K562 (cell line): ENCODE measurements around the gene CACNA1S. TPM values are rescaled to one million over a fixed set of nuclear protein-coding genes. Genes with fewer than 3 reads are reported as not detected.

Experiments used
- CBFB ChIP-seq: sonication (generic); formaldehyde crosslinking; IDR thresholded peaks from 2 replicates; pipeline ENCODE4 v1.4.0; 2020; ENCODE audit warnings: mild to moderate bottlenecking, missing genetic modification reagents
- DLX4 ChIP-seq: fragments of 250-450 bp; sonication (Bioruptor Pico); IDR thresholded peaks from 2 replicates; pipeline ENCODE4 v1.6.1; 2021; ENCODE audit warnings: mild to moderate bottlenecking
- DPF2 ChIP-seq: fragments of 450-650 bp; IDR thresholded peaks from 2 replicates; pipeline ENCODE4 v1.6.1; 2016
- KDM1A ChIP-seq, 2 experiments: fragments of 450-650 bp; IDR thresholded peaks; 2 replicates each; pipeline ENCODE4 v1.6.1; 2016; ENCODE audit warnings: mild to moderate bottlenecking in 2 of 2
- MXI1 ChIP-seq: IDR thresholded peaks from 2 replicates; pipeline ENCODE4 v1.6.1; 2011; ENCODE audit warnings: low read depth, mild to moderate bottlenecking, improper control_type of control experiment, low read length
- MYBL2 ChIP-seq, 2 experiments: fragments of 450-650 bp in 1 of 2; sonication (generic) in 1 of 2; formaldehyde crosslinking in 1 of 2; IDR thresholded peaks; 2 replicates each; pipeline versions ENCODE4 v1.6.1 to v1.8.1; 2017 to 2022; ENCODE audit warnings: borderline replicate concordance in 1 of 2, inconsistent platforms in 1 of 2, low read depth in 1 of 2, mild to moderate bottlenecking in 1 of 2, missing genetic modification reagents in 1 of 2, moderate library complexity in 1 of 2
- PYGO2 ChIP-seq: fragments of 450-650 bp; IDR thresholded peaks from 2 replicates; pipeline ENCODE4 v1.6.1; 2016; ENCODE audit warnings: mild to moderate bottlenecking, missing genetic modification characterization, moderate library complexity, missing compliant biosample characterization
- RFX1 ChIP-seq: fragments of 450-650 bp; IDR thresholded peaks from 2 replicates; pipeline ENCODE4 v1.6.1; 2016; ENCODE audit warnings: mild to moderate bottlenecking, moderate library complexity
- SMARCA5 ChIP-seq: fragments of 450-650 bp; IDR thresholded peaks from 2 replicates; pipeline ENCODE4 v1.6.1; 2016
- SP1 ChIP-seq: sonication (generic); formaldehyde crosslinking; IDR thresholded peaks from 2 replicates; pipeline ENCODE4 v1.8.1; 2022; ENCODE audit warnings: mild to moderate bottlenecking, missing genetic modification reagents
- SRF ChIP-seq, 2 experiments: fragments of 250-450, 450-650 bp in 1 of 2; sonication (Bioruptor Pico) in 1 of 2; sonication (generic) in 1 of 2; formaldehyde crosslinking; IDR thresholded peaks; 2 replicates each; pipeline versions ENCODE4 v1.5.0 to v1.5.1; 2020 to 2022; ENCODE audit warnings: mild to moderate bottlenecking in 1 of 2, missing genetic modification reagents in 1 of 2
- ZNF584 ChIP-seq: fragments of 200-800 bp; sonication (Bioruptor generic); IDR thresholded peaks from 2 replicates; pipeline ENCODE4 v1.6.1; 2016; ENCODE audit warnings: low read depth, mild to moderate bottlenecking, missing genetic modification characterization, missing compliant biosample characterization
- polyA plus RNA-seq, 8 experiments: library from polyadenylated mRNA; depleted of rRNA in 4 of 8; stranded (reverse) in 5 of 8; unstranded in 3 of 8; fragments of >200 nt; fragmentation: Nextera tagmentation in 2 of 8; fragmentation: Illumina TruSeq in 1 of 8; extraction: Ambion mirVana in 2 of 8; extraction: Trizol in 1 of 8; gene quantifications; 2 replicates each; pipeline versions ENCODE4 v1.2.1 to v1.2.3, GENCODE V29; 2011 to 2014; ENCODE audit warnings: inconsistent platforms in 1 of 8, missing spikeins in 1 of 8
- total RNA-seq, 7 experiments: library from RNA; depleted of rRNA in 6 of 7; stranded (reverse); fragments of >200 nt in 6 of 7; fragmentation: Illumina TruSeq in 2 of 7; extraction: Trizol in 2 of 7; gene quantifications; 2 replicates each; pipeline versions ENCODE4 v1.2.1 to v1.2.3, GENCODE V29; 2011 to 2021; ENCODE audit warnings: low replicate concordance in 1 of 7
- TF ChIP-seq, protein P1 (sequence below), 2 experiments: IDR thresholded peaks; 2 replicates each; pipeline ENCODE4 v1.6.1; 2011; ENCODE audit warnings: borderline replicate concordance in 1 of 2, control low read depth in 1 of 2, low read depth in 1 of 2, low read length in 1 of 2, mild to moderate bottlenecking in 1 of 2, mixed read lengths in 1 of 2, moderate library complexity in 1 of 2; ENCODE audit not compliant: insufficient read depth in 1 of 2, insufficient read length in 1 of 2, poor library complexity in 1 of 2, severe bottlenecking in 1 of 2; ENCODE audit errors: extremely low read depth in 1 of 2
- TF ChIP-seq, protein P2 (sequence below): fragments of 200-600 bp; sonication (generic); IDR thresholded peaks from one replicate; pipeline ENCODE4 v1.6.1; 2012; ENCODE audit warnings: mild to moderate bottlenecking, low read depth, low read length, inconsistent platforms

Gene CACNA1S
- total and polyA plus RNA-seq, 9 of the 15 experiments (the other 6 are each of a cell fraction or from before 2014, with no cell fraction given): not detected

- TF ChIP-seq DLX4 (CRISPR knock-in tag) (no peak), CBFB (CRISPR knock-in tag) (no peak), SRF (CRISPR knock-in tag; IDR thresholded peaks at IDR 0.05) (peak in 1 of 2 experiments; percentile 53; a peak in 1 of 4 replicates), SP1 (0 out of 2 replicates have a peak, but pooled peaks have one; percentile 30), ZNF584 (CRISPR knock-in tag) (0 out of 2 replicates have a peak, but pooled peaks have one; percentile 7), KDM1A (IDR thresholded peaks at IDR 0.05) (peak; percentile 76 to 87), RFX1 (no peak), SMARCA5 (0 out of 2 replicates have a peak, but pooled peaks have one; percentile 20), MYBL2 (IDR thresholded peaks at IDR 0.05; ENCODE audit: low read depth) (peak; percentile 62; the same call in 1 of the 2 replicates), MYBL2 (CRISPR knock-in tag; IDR thresholded peaks at IDR 0.05; ENCODE audit: borderline replicate concordance) (no peak), MXI1 (no peak), DPF2 (peak; percentile 66), PYGO2 (tag) (no peak)
- TF ChIP-seq, protein P1, sequence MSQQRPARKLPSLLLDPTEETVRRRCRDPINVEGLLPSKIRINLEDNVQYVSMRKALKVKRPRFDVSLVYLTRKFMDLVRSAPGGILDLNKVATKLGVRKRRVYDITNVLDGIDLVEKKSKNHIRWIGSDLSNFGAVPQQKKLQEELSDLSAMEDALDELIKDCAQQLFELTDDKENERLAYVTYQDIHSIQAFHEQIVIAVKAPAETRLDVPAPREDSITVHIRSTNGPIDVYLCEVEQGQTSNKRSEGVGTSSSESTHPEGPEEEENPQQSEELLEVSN (IDR thresholded peaks at IDR 0.05; ENCODE audit: borderline replicate concordance in 1 of 2, extremely low read depth in 1 of 2, insufficient read depth in 1 of 2, insufficient read length in 1 of 2, low read depth in 1 of 2, low read length in 1 of 2, poor library complexity in 1 of 2, severe bottlenecking in 1 of 2): peak; percentile 6 to 41
- TF ChIP-seq, protein P2, sequence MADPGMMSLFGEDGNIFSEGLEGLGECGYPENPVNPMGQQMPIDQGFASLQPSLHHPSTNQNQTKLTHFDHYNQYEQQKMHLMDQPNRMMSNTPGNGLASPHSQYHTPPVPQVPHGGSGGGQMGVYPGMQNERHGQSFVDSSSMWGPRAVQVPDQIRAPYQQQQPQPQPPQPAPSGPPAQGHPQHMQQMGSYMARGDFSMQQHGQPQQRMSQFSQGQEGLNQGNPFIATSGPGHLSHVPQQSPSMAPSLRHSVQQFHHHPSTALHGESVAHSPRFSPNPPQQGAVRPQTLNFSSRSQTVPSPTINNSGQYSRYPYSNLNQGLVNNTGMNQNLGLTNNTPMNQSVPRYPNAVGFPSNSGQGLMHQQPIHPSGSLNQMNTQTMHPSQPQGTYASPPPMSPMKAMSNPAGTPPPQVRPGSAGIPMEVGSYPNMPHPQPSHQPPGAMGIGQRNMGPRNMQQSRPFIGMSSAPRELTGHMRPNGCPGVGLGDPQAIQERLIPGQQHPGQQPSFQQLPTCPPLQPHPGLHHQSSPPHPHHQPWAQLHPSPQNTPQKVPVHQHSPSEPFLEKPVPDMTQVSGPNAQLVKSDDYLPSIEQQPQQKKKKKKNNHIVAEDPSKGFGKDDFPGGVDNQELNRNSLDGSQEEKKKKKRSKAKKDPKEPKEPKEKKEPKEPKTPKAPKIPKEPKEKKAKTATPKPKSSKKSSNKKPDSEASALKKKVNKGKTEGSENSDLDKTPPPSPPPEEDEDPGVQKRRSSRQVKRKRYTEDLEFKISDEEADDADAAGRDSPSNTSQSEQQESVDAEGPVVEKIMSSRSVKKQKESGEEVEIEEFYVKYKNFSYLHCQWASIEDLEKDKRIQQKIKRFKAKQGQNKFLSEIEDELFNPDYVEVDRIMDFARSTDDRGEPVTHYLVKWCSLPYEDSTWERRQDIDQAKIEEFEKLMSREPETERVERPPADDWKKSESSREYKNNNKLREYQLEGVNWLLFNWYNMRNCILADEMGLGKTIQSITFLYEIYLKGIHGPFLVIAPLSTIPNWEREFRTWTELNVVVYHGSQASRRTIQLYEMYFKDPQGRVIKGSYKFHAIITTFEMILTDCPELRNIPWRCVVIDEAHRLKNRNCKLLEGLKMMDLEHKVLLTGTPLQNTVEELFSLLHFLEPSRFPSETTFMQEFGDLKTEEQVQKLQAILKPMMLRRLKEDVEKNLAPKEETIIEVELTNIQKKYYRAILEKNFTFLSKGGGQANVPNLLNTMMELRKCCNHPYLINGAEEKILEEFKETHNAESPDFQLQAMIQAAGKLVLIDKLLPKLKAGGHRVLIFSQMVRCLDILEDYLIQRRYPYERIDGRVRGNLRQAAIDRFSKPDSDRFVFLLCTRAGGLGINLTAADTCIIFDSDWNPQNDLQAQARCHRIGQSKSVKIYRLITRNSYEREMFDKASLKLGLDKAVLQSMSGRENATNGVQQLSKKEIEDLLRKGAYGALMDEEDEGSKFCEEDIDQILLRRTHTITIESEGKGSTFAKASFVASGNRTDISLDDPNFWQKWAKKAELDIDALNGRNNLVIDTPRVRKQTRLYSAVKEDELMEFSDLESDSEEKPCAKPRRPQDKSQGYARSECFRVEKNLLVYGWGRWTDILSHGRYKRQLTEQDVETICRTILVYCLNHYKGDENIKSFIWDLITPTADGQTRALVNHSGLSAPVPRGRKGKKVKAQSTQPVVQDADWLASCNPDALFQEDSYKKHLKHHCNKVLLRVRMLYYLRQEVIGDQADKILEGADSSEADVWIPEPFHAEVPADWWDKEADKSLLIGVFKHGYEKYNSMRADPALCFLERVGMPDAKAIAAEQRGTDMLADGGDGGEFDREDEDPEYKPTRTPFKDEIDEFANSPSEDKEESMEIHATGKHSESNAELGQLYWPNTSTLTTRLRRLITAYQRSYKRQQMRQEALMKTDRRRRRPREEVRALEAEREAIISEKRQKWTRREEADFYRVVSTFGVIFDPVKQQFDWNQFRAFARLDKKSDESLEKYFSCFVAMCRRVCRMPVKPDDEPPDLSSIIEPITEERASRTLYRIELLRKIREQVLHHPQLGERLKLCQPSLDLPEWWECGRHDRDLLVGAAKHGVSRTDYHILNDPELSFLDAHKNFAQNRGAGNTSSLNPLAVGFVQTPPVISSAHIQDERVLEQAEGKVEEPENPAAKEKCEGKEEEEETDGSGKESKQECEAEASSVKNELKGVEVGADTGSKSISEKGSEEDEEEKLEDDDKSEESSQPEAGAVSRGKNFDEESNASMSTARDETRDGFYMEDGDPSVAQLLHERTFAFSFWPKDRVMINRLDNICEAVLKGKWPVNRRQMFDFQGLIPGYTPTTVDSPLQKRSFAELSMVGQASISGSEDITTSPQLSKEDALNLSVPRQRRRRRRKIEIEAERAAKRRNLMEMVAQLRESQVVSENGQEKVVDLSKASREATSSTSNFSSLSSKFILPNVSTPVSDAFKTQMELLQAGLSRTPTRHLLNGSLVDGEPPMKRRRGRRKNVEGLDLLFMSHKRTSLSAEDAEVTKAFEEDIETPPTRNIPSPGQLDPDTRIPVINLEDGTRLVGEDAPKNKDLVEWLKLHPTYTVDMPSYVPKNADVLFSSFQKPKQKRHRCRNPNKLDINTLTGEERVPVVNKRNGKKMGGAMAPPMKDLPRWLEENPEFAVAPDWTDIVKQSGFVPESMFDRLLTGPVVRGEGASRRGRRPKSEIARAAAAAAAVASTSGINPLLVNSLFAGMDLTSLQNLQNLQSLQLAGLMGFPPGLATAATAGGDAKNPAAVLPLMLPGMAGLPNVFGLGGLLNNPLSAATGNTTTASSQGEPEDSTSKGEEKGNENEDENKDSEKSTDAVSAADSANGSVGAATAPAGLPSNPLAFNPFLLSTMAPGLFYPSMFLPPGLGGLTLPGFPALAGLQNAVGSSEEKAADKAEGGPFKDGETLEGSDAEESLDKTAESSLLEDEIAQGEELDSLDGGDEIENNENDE: no peak
These were observed 92.8 kb downstream of the CACNA1S start (continued) for GRCh38 chr1:201019321-201019977.
